SK-N-SH treated with all-trans-retinoic acid at 6 μM for 48 hours (cell line): ENCODE measurements around the gene ITPKB.

Experiments
- CREB5 ChIP-seq: fragments of 250-450 bp; sonication (Bioruptor Pico); IDR thresholded peaks from 2 replicates; pipeline ENCODE4 v1.5.1; 2020; ENCODE audit warnings: low read depth, mild to moderate bottlenecking, moderate library complexity
- ISL1 ChIP-seq: fragments of 250-450 bp; sonication (Bioruptor Pico); IDR thresholded peaks from 2 replicates; pipeline ENCODE4 v2.1.2; 2022; ENCODE audit warnings: mild to moderate bottlenecking, moderate library complexity
- PPARA ChIP-seq: fragments of 250-450 bp; sonication (Bioruptor Pico); IDR thresholded peaks from 2 replicates; pipeline ENCODE4 v1.5.0; 2020; ENCODE audit warnings: mild to moderate bottlenecking, borderline replicate concordance

- TF ChIP-seq ISL1 (no peak), CREB5 (no peak), PPARA (CRISPR knock-in tag) (no peak)
Measured at GRCh38 chr1:226593541-226593940, 145.5 kb downstream of the ITPKB start.
